ENCODE measurements around the gene BTBD16. TPM values are rescaled to one million over a fixed set of nuclear protein-coding genes. Genes with fewer than 3 reads are reported as not detected.

The BTBD16 gene
- total RNA-seq, 1 donor from 2014 or later, result 1.3 TPM

GRCh38 chr10:122363311-122363710 lies 92.2 kb downstream of the BTBD16 start:
- no peak for DNase-seq (ENCODE audit: low read depth)
- no peak overlapping the region for H3K4me3 ChIP-seq (ENCODE audit: low read depth, low read length)
- TF ChIP-seq CTCF (conservative IDR thresholded peaks at IDR 0.05; ENCODE audit: low read depth, low read length), result no peak

GRCh38 chr10:122363722-122364463 lies 92.8 kb downstream of the BTBD16 start:
- H3K4me3 ChIP-seq (ENCODE audit: low read depth, low read length), result no peak overlapping the region

GRCh38 chr10:122368502-122369254 lies 97.6 kb downstream of the BTBD16 start:
- no peak overlapping the region for H3K4me3 ChIP-seq (ENCODE audit: low read depth, low read length)
- no peak for TF ChIP-seq CTCF (conservative IDR thresholded peaks at IDR 0.05; ENCODE audit: low read depth, low read length)
- no peak for DNase-seq (ENCODE audit: low read depth)

More at GRCh38 chr10:122363722-122364463, 92.8 kb downstream of the BTBD16 start:
- no peak for TF ChIP-seq CTCF (conservative IDR thresholded peaks at IDR 0.05; ENCODE audit: low read depth, low read length)
- DNase-seq (ENCODE audit: low read depth), result no peak

GRCh38 chr10:122373108-122373507 lies 102.0 kb downstream of the BTBD16 start:
- no peak for TF ChIP-seq CTCF (conservative IDR thresholded peaks at IDR 0.05; ENCODE audit: low read depth, low read length)
- no peak overlapping the region for H3K4me3 ChIP-seq (ENCODE audit: low read depth, low read length)
- DNase-seq (ENCODE audit: low read depth), result no peak

GRCh38 chr10:122373721-122374120 lies 102.6 kb downstream of the BTBD16 start:
- no peak for TF ChIP-seq CTCF (conservative IDR thresholded peaks at IDR 0.05; ENCODE audit: low read depth, low read length)
- no peak for DNase-seq (ENCODE audit: low read depth)
- H3K4me3 ChIP-seq (ENCODE audit: low read depth, low read length), result peak overlapping the region; percentile 85

GRCh38 chr10:122374237-122374858 lies 103.3 kb downstream of the BTBD16 start, which contains the start of gene PLEKHA1:
TSS of gene PLEKHA1 (plus strand) at chr10:122374708. CDS start at chr10:122393201, 18,493 bp downstream.
- H3K4me3 ChIP-seq (ENCODE audit: low read depth, low read length), result peak within 1 kb of the TSS; percentile 85
- TF ChIP-seq CTCF (conservative IDR thresholded peaks at IDR 0.05; ENCODE audit: low read depth, low read length), result no peak
- no peak for DNase-seq (ENCODE audit: low read depth)
